T-helper 1 cell treated with Interleukin-12 subunit alpha and Interleukin-12 subunit beta and Interleukin-4 antibody, amounts not matched to agents 30 μg/mL and 1 μg/mL, for 36 hours (primary cell): ENCODE measurements around the gene AFM.

Experiments used
- H3K27ac Mint-ChIP-seq: one replicate; pipeline ENCODE4 v1.8.0; 2021; ENCODE audit warnings: mild to moderate bottlenecking, mixed read lengths
- H3K27me3 Mint-ChIP-seq: one replicate; pipeline ENCODE4 v1.8.0; 2021; ENCODE audit warnings: low read depth, mixed read lengths
- H3K36me3 Mint-ChIP-seq: one replicate; pipeline ENCODE4 v1.8.0; 2021; ENCODE audit warnings: low read depth, mixed read lengths
- H3K4me1 Mint-ChIP-seq: one replicate; pipeline ENCODE4 v1.8.0; 2021; ENCODE audit warnings: low read depth, mixed read lengths
- H3K4me3 Mint-ChIP-seq: one replicate; pipeline ENCODE4 v1.8.0; 2021; ENCODE audit warnings: mild to moderate bottlenecking, moderate library complexity, mixed read lengths
- H3K9me3 Mint-ChIP-seq: one replicate; pipeline ENCODE4 v1.8.0; 2021; ENCODE audit warnings: mixed read lengths

AFM gene, protein sequence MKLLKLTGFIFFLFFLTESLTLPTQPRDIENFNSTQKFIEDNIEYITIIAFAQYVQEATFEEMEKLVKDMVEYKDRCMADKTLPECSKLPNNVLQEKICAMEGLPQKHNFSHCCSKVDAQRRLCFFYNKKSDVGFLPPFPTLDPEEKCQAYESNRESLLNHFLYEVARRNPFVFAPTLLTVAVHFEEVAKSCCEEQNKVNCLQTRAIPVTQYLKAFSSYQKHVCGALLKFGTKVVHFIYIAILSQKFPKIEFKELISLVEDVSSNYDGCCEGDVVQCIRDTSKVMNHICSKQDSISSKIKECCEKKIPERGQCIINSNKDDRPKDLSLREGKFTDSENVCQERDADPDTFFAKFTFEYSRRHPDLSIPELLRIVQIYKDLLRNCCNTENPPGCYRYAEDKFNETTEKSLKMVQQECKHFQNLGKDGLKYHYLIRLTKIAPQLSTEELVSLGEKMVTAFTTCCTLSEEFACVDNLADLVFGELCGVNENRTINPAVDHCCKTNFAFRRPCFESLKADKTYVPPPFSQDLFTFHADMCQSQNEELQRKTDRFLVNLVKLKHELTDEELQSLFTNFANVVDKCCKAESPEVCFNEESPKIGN

DNA sequence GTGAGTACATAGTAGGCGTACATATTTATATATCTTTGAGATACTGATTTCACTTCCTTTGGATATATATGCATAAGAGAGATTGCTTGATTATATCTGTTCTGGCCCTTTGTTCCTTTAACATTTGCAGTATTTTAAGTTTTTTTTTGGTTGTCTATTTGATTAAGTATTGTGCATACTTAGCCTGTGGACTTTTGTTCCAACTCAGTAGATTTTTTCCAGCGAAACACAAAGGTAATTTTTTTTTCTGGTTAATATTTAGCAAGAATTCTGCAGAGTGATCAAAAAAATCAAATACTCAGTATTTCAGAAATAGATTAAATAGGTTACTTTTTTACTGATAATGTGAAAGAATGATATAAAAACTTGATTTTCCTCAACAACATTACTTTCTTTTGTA lies at the start of gene AFM:
AFM (plus strand) TSS at position 388 of the 400 bp plus-strand sequence. CDS start 31 bp downstream, outside the sequence.
- no peaks in the 10 kb centered on the region for H3K36me3 Mint-ChIP-seq
- H3K27ac Mint-ChIP-seq, result no peak within 1 kb of the TSS
- H3K27me3 Mint-ChIP-seq, result peaks cover 4% of the 10 kb centered on the region
- H3K4me3 Mint-ChIP-seq, result no peak within 1 kb of the TSS
- H3K9me3 Mint-ChIP-seq, result no peaks in the 10 kb centered on the region
- no peaks in the 10 kb centered on the region for H3K4me1 Mint-ChIP-seq

DNA sequence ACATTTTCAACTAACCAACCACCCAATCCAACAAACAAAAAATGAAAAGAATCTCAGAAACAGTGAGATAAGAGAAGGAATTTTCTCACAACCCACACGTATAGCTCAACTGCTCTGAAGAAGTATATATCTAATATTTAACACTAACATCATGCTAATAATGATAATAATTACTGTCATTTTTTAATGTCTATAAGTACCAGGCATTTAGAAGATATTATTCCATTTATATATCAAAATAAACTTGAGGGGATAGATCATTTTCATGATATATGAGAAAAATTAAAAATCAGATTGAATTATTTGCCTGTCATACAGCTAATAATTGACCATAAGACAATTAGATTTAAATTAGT lies 49.8 kb upstream of the AFM start:
- H3K4me3 Mint-ChIP-seq, result no peak overlapping the region
- H3K9me3 Mint-ChIP-seq, result no peaks in the 10 kb centered on the region
- no peak overlapping the region for H3K27ac Mint-ChIP-seq
- H3K27me3 Mint-ChIP-seq, result peaks cover 3% of the 10 kb centered on the region
- H3K36me3 Mint-ChIP-seq, result no peaks in the 10 kb centered on the region
- no peaks in the 10 kb centered on the region for H3K4me1 Mint-ChIP-seq

DNA sequence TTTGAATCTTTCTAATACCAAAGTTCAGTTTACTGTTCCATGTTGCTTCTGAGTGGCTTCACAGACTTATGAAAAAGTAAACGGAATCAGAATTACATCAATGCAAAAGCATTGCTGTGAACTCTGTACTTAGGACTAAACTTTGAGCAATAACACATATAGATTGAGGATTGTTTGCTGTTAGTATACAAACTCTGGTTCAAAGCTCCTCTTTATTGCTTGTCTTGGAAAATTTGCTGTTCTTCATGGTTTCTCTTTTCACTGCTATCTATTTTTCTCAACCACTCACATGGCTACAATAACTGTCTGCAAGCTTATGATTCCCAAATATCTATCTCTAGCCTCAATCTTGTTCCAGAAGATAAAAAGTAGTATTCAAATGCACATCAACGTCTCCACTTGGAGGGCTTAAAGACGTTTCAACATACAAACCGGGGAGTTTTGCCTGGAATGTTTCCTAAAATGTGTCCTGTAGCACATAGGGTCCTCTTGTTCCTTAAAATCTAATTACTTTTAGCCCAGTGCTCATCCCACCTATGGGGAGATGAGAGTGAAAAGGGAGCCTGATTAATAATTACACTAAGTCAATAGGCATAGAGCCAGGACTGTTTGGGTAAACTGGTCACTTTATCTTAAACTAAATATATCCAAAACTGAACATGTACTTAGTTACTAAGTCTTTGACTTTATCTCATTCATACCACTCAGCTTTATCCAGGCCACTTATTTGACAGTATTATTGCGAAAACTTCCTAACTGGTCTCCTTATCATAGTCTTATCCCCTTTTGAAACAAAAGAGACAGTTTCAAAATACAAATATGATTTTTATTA lies 49.2 kb upstream of the AFM start:
- H3K9me3 Mint-ChIP-seq, result no peaks in the 10 kb centered on the region
- peaks cover 3% of the 10 kb centered on the region for H3K27me3 Mint-ChIP-seq
- H3K4me3 Mint-ChIP-seq, result no peak overlapping the region
- no peak overlapping the region for H3K27ac Mint-ChIP-seq
- H3K4me1 Mint-ChIP-seq, result no peaks in the 10 kb centered on the region
- no peaks in the 10 kb centered on the region for H3K36me3 Mint-ChIP-seq

DNA sequence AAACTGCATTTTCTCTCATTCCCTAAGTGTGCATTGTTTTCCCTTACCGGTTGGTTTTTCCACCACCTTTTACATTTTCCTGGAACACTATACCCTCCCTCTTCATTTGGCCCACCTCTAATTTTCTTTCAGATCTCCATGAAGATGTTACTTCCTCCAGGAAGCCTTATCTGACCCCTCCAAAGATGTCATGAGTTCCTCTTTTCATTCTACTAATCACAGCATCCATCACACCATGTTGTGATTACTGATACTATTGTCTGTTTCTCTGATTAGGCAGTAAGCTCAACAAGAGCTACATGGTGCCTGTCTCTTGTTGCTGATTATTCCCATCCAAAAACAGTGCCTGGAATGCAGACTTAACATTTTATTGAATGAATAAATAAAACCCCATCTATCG lies 48.4 kb upstream of the AFM start:
- no peaks in the 10 kb centered on the region for H3K9me3 Mint-ChIP-seq
- H3K27ac Mint-ChIP-seq, result no peak overlapping the region
- H3K27me3 Mint-ChIP-seq, result peaks cover 3% of the 10 kb centered on the region
- no peaks in the 10 kb centered on the region for H3K4me1 Mint-ChIP-seq
- H3K36me3 Mint-ChIP-seq, result no peaks in the 10 kb centered on the region
- no peak overlapping the region for H3K4me3 Mint-ChIP-seq

DNA sequence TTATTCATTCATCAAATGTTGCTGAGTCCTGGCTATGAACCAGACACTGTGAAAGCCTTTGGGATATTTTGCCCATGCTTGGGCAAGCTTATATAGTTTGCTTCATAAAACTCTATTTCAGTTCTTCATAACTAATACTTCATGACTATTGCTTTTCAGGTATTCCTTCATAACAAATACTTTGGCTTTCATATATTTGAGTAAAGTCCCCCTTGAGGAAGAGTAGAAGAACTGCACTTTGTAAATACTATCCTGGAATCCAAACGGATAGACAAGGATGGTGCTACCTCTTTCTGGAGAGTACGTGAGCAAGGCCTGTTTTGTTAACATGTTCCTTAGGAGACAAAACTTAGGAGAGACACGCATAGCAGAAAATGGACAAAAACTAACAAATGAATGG lies 47.2 kb upstream of the AFM start:
- Mint-ChIP-seq H3K4me3 (no peak overlapping the region), H3K4me1 (no peaks in the 10 kb centered on the region), H3K27ac (no peak overlapping the region), H3K9me3 (no peaks in the 10 kb centered on the region), H3K27me3 (peaks cover 3% of the 10 kb centered on the region), H3K36me3 (no peaks in the 10 kb centered on the region)

DNA sequence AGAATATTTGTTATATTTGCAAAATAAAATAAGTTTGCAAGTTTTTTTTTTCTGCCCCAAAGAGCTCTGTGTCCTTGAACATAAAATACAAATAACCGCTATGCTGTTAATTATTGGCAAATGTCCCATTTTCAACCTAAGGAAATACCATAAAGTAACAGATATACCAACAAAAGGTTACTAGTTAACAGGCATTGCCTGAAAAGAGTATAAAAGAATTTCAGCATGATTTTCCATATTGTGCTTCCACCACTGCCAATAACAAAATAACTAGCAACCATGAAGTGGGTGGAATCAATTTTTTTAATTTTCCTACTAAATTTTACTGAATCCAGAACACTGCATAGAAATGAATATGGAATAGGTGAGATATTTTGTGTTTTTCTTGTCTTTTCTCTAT lies 45.6 kb upstream of the AFM start, which contains the start of gene AFP:
AFP (plus strand) TSS at position 238 of the 400 bp plus-strand sequence; CDS start at position 280, 42 bp downstream.
- Mint-ChIP-seq H3K27ac (no peak within 1 kb of the TSS), H3K27me3 (peaks cover 3% of the 10 kb centered on the region), H3K36me3 (no peaks in the 10 kb centered on the region), H3K9me3 (no peaks in the 10 kb centered on the region), H3K4me1 (no peaks in the 10 kb centered on the region), H3K4me3 (no peak within 1 kb of the TSS)

DNA sequence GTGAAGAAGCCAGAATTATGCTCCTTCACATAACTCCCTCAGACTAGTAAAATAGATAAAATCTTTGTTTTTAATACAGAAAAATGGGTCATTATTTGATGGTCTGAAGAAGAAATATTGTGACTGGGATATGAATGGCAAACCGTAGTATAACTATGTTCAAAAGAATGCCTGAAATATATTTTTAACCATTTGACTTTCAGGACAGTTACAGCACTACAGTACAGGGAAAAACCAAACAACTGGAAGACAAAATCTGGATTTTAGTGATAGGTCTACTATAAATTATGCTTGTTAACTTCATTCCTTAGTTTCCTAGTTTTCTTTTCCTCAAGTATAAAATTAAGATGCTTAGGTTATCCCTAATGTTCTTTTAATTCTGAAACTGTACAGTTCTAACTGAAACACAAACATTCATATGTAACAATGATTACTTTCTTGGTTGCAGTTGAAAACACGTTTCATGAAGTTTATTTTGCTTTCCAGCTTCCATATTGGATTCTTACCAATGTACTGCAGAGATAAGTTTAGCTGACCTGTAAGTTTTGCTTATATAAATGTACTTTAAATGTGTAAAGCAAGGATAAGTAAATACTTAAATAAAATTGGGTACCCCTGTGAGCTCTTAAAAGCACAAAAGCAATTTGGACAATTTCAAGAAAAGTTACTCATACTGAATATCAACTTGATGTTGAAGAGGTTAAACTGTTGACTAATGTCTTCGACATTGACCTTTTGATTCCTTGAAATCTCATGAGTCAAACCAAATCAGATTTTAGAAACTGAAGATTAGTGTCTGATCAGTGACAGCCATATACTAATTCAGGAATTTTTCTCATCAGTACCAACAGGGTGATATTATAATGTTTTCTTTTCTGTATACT lies 44.6 kb upstream of the AFM start:
- Mint-ChIP-seq H3K9me3 (no peaks in the 10 kb centered on the region), H3K36me3 (no peaks in the 10 kb centered on the region)

DNA sequence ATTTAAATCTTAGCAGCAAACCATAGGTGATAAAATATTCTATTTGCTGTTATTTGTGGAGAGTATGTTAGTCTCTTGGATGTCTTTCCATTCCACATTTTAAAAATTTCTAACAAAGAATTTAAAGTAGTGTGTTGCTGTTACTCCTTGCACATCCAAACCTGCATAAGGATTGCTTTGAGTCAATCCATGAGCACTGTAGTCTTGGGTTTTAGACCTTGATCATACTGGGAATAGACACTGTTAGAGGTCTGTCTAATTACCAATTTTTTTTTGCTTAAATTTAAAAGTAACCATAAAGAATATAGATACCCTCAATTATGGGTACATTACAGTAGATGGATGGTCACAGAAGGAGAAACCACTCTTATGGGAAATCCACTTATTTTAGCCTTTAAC lies 44.0 kb upstream of the AFM start:
- H3K36me3 Mint-ChIP-seq, result no peaks in the 10 kb centered on the region
- no peak overlapping the region for H3K4me3 Mint-ChIP-seq
- H3K4me1 Mint-ChIP-seq, result no peaks in the 10 kb centered on the region
- peaks cover 3% of the 10 kb centered on the region for H3K27me3 Mint-ChIP-seq
- no peak overlapping the region for H3K27ac Mint-ChIP-seq
- no peaks in the 10 kb centered on the region for H3K9me3 Mint-ChIP-seq

More for the DNA sequence above, 44.6 kb upstream of the AFM start:
- Mint-ChIP-seq H3K27me3 (peaks cover 3% of the 10 kb centered on the region), H3K4me3 (no peak overlapping the region), H3K27ac (no peak overlapping the region), H3K4me1 (no peaks in the 10 kb centered on the region)

DNA sequence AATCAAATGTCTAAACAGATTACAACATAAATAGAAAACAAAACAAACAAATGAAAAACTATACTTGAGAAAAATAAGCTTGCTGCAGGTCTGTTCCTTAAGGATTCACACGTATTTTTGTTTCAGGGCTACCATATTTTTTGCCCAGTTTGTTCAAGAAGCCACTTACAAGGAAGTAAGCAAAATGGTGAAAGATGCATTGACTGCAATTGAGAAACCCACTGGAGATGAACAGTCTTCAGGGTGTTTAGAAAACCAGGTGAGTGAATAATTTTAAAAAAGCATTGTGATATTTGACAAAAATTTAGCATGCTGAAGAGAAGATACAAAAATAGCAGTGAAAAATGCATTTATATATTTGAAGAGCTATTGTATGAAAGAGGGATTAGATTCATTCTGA lies 43.5 kb upstream of the AFM start:
- no peaks in the 10 kb centered on the region for H3K36me3 Mint-ChIP-seq
- H3K4me3 Mint-ChIP-seq, result no peak overlapping the region
- no peaks in the 10 kb centered on the region for H3K9me3 Mint-ChIP-seq
- H3K27me3 Mint-ChIP-seq, result peaks cover 3% of the 10 kb centered on the region
- no peak overlapping the region for H3K27ac Mint-ChIP-seq
- H3K4me1 Mint-ChIP-seq, result no peaks in the 10 kb centered on the region

DNA sequence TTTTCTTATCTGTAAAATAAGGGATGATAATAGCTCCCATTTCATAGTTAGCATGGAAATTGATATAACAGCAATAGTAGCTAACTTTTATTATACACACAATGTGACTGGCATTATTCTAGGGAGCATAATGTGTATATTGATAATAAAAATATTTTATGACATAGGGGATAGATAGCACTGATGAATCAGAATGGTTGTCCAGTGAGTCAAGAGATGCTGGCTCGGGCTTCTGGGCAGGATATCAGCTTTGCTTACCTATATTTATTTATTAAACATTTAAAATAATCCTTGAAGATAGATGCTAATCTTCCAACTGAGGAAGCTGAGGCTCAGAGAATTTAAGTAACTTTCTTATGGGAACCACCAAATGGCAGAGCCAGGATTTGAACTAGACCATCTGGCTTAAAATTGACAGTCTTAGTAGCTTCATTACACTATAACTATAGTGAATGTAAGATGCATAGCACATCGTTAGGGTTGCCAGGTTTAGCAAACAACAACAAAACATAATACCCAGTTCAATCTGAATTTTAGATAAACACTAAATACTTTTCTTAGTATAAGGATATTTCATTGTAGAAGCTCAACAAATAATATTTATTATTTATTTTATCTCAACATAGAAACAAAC lies 42.8 kb upstream of the AFM start:
- H3K4me1 Mint-ChIP-seq, result no peaks in the 10 kb centered on the region
- no peaks in the 10 kb centered on the region for H3K36me3 Mint-ChIP-seq
- no peaks in the 10 kb centered on the region for H3K9me3 Mint-ChIP-seq
- no peak overlapping the region for H3K4me3 Mint-ChIP-seq
- peaks cover 3% of the 10 kb centered on the region for H3K27me3 Mint-ChIP-seq
- H3K27ac Mint-ChIP-seq, result no peak overlapping the region

DNA sequence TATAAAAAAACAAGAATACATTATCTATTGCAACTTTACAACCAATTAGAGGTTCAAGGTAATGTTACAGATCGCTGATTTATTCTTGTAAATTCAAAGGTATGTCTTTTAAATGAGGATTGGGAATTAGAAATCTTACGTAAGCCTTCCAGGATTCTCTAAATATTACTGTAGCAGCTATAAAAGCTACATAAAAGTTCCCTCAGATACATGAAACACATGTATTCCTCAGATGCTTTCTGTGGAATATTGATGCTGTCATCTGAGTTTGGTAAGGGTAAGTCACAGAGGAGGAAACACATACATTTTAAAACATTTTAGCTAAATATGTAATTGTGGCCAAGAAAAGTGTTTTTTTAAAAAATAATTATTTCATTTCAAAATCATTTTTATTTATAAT lies 42.1 kb upstream of the AFM start:
- Mint-ChIP-seq H3K36me3 (no peaks in the 10 kb centered on the region), H3K27ac (no peak overlapping the region), H3K27me3 (peaks cover 3% of the 10 kb centered on the region), H3K4me3 (no peak overlapping the region), H3K9me3 (no peaks in the 10 kb centered on the region), H3K4me1 (no peaks in the 10 kb centered on the region)

DNA sequence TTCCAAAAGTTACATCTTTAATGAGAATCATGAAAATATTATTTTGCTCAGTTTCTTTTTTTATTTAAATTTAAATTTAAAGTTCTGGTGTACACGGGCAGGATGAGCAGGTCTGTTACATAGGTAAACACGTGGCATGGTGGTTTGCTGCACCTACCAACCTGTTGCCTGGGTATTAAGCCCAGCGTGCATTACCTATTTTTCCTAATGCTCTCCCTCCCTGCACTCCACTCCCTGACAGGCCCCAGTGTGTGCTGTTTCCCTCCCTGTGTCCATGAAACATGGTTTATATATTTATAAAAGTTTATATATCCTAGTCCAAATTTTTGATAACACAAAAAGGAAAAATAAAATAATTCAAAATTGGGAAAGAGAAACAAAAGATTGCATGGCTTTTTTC lies 41.6 kb upstream of the AFM start:
- Mint-ChIP-seq H3K36me3 (no peaks in the 10 kb centered on the region), H3K4me1 (no peaks in the 10 kb centered on the region), H3K9me3 (no peaks in the 10 kb centered on the region), H3K27me3 (peaks cover 3% of the 10 kb centered on the region), H3K27ac (no peak overlapping the region), H3K4me3 (no peak overlapping the region)

DNA sequence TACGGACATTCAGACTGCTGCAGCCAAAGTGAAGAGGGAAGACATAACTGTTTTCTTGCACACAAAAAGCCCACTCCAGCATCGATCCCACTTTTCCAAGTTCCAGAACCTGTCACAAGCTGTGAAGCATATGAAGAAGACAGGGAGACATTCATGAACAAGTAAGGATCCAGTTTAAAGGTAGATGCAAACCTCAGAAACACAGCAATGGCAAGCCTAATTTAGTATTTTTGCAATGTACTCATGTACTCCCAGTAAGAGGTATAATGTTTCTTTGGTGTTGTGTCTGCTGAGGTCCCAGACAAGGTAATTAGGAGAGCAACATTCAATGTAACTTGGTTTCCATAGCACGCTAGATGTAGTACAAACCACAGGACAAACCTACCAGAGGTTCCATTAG lies 40.9 kb upstream of the AFM start:
- H3K4me1 Mint-ChIP-seq, result no peaks in the 10 kb centered on the region
- no peaks in the 10 kb centered on the region for H3K9me3 Mint-ChIP-seq
- H3K4me3 Mint-ChIP-seq, result no peak overlapping the region
- H3K27ac Mint-ChIP-seq, result no peak overlapping the region
- H3K36me3 Mint-ChIP-seq, result no peaks in the 10 kb centered on the region
- H3K27me3 Mint-ChIP-seq, result no peaks in the 10 kb centered on the region

DNA sequence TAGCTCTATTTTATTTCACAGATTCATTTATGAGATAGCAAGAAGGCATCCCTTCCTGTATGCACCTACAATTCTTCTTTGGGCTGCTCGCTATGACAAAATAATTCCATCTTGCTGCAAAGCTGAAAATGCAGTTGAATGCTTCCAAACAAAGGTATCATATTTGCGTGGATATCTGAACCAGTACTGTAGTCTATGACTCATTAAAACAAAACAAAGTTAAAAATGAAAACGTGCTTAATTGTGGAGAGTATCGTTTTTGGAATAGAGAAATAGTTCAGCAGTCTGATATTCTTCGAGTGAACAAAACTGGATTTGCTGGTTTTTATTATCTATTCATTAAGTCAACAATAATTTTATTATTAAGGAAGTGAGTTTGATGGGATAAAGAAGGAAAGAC lies 39.3 kb upstream of the AFM start:
- Mint-ChIP-seq H3K9me3 (no peaks in the 10 kb centered on the region), H3K27me3 (peaks cover 4% of the 10 kb centered on the region), H3K36me3 (no peaks in the 10 kb centered on the region), H3K4me1 (no peaks in the 10 kb centered on the region), H3K4me3 (no peak overlapping the region), H3K27ac (no peak overlapping the region)
